Suprapubic skin (tissue), 4 donors: ENCODE measurements around the gene AKR1C8. TPM values are rescaled to one million over a fixed set of nuclear protein-coding genes. Genes with fewer than 3 reads are reported as not detected.
"Not testable (repeated sequence)": the region's sequence is repeated elsewhere in the genome, so short reads cannot be mapped to it uniquely, and the experiment has no call there.

Source experiments
- DNase-seq, 2 donors: peaks; one replicate each; pipeline ENCODE4 v3.0.0-alpha.2; 2019; ENCODE audit warnings: low spot score in 2 of 2
- H3K27ac ChIP-seq: fragments of 200-600 bp; sonication (generic); one replicate; pipeline ENCODE4 v1.5.1; 2019
- H3K27me3 ChIP-seq: fragments of 200-600 bp; sonication (generic); one replicate; pipeline ENCODE4 v1.5.1; 2019
- H3K36me3 ChIP-seq: fragments of 200-600 bp; sonication (generic); one replicate; pipeline ENCODE4 v1.5.1; 2019
- H3K4me1 ChIP-seq: fragments of 200-600 bp; sonication (generic); one replicate; pipeline ENCODE4 v1.5.1; 2019
- H3K4me3 ChIP-seq: fragments of 200-600 bp; sonication (generic); one replicate; pipeline ENCODE4 v1.5.1; 2019; ENCODE audit warnings: mild to moderate bottlenecking
- H3K9me3 ChIP-seq: fragments of 200-600 bp; sonication (generic); one replicate; pipeline ENCODE4 v1.5.1; 2019
- EP300 ChIP-seq: sonication (generic); formaldehyde crosslinking; IDR thresholded peaks from one replicate; pipeline ENCODE4 v1.6.1; 2017; ENCODE audit warnings: antibody characterized with exemption
- POLR2A ChIP-seq, 2 donors: fragments of 450-650 bp; IDR thresholded peaks; one replicate each; pipeline ENCODE4 v1.6.1; 2017; ENCODE audit warnings: antibody characterized with exemption in 2 of 2, mild to moderate bottlenecking in 2 of 2, moderate library complexity in 2 of 2
- POLR2AphosphoS5 ChIP-seq, 3 donors: sonication (generic); formaldehyde crosslinking; IDR thresholded peaks; one replicate each; pipeline ENCODE4 v1.6.1; 2017; ENCODE audit warnings: antibody characterized with exemption in 3 of 3
- WGBS: methylation state at CpG from one replicate; pipeline ENCODE4 v1.1.5; 2018; 5-methylcytosine and 5-hydroxymethylcytosine counted together
- total RNA-seq, 4 donors: library from RNA; depleted of rRNA; stranded (reverse); fragments of >200 nt; gene quantifications; one replicate each; pipeline ENCODE4 v1.1.0, GENCODE V29; 2016
- TF ChIP-seq, protein P1 (sequence below), 2 donors: fragments of 200-600 bp in 1 of 2; fragments of 450-650 bp in 1 of 2; sonication (generic) in 1 of 2; IDR thresholded peaks; one replicate each; pipeline ENCODE4 v1.5.1; 2016 to 2019; ENCODE audit warnings: antibody characterized with exemption in 2 of 2, mild to moderate bottlenecking in 1 of 2, moderate library complexity in 1 of 2

The AKR1C8 gene
- total RNA-seq, 4 donors from 2014 or later: not detected

DNA sequence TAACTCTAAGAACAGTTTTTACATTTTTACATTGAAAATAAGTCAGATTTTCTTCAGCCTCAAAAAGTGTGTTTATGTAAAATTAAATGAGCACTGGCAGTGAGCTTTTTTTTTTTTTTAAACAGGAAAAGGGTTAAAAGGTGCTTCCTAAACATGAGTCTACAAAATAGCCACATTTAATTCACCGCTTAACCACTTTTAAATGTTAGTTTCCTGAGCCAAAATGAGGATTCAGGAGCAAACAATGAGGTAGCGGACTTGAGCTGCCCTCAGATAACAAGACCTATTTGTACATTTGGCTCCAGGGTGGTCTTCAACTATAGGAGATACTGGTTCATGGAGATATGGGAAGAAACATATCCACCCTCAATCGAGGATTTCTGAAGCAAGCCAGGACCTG is 67.9 kb downstream of the AKR1C8 start:
- no peak for TF ChIP-seq EP300
- TF ChIP-seq POLR2AphosphoS5 (IDR thresholded peaks at IDR 0.05): no peak
- TF ChIP-seq, protein P1, sequence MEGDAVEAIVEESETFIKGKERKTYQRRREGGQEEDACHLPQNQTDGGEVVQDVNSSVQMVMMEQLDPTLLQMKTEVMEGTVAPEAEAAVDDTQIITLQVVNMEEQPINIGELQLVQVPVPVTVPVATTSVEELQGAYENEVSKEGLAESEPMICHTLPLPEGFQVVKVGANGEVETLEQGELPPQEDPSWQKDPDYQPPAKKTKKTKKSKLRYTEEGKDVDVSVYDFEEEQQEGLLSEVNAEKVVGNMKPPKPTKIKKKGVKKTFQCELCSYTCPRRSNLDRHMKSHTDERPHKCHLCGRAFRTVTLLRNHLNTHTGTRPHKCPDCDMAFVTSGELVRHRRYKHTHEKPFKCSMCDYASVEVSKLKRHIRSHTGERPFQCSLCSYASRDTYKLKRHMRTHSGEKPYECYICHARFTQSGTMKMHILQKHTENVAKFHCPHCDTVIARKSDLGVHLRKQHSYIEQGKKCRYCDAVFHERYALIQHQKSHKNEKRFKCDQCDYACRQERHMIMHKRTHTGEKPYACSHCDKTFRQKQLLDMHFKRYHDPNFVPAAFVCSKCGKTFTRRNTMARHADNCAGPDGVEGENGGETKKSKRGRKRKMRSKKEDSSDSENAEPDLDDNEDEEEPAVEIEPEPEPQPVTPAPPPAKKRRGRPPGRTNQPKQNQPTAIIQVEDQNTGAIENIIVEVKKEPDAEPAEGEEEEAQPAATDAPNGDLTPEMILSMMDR (IDR thresholded peaks at IDR 0.05): no peak
- no peak for TF ChIP-seq POLR2A (IDR thresholded peaks at IDR 0.05)
- Histone ChIP-seq H3K27ac (no peak overlapping the region), H3K27me3 (no peaks in the 10 kb centered on the region), H3K36me3 (no peaks in the 10 kb centered on the region), H3K4me3 (no peak overlapping the region), H3K4me1 (no peaks in the 10 kb centered on the region), H3K9me3 (no peaks in the 10 kb centered on the region)
- DNase-seq: no peak
- 62% methylated on average over 3 of the region's 3 CpGs for WGBS

DNA sequence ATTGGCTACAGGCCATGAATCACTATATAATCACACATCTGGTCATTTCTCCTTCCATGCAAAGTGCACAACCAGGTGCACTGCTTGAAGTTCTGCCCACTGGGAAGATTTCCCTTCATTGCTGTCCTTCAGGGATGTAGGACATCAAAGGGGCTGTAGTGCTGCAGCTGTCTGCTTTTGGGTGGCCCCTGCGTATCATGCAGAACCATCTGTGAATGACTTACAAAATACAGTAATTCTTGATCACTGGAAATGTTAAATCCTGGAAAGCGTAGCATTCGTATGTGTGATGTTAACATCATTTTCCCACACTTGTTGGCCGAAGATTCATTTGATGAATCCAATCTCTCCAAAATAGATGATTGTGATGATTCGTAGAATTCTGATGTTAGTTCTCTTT is 68.3 kb downstream of the AKR1C8 start:
- H3K9me3 ChIP-seq: no peaks in the 10 kb centered on the region
- no peak for DNase-seq
- TF ChIP-seq EP300: no peak
- TF ChIP-seq, protein P1 (IDR thresholded peaks at IDR 0.05): no peak
- TF ChIP-seq POLR2A (IDR thresholded peaks at IDR 0.05): no peak
- no peak for TF ChIP-seq POLR2AphosphoS5 (IDR thresholded peaks at IDR 0.05)
- WGBS: 79% methylated on average over 5 of the region's 5 CpGs
- H3K4me1 ChIP-seq: no peaks in the 10 kb centered on the region
- no peaks in the 10 kb centered on the region for H3K27me3 ChIP-seq
- H3K4me3 ChIP-seq: no peak overlapping the region
- no peak overlapping the region for H3K27ac ChIP-seq
- no peaks in the 10 kb centered on the region for H3K36me3 ChIP-seq

DNA sequence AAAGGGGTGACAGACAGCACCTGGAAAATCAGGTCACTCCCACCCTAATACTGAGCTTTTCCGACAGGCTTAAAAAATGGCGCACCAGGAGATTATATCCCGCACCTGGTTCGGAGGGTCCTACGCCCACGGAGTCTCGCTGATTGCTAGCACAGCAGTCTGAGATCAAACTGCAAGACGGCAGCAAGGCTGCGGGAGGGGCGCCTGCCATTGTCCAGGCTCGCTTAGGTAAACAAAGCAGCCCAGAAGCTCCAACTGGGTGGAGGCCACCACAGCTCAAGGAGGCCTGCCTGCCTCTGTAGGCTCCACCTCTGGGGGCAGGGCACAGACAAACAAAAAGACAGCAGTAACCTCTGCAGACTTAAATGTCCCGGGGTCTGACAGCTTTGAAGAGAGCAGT is 75.1 kb downstream of the AKR1C8 start:
- not testable (repeated sequence) for H3K27me3 ChIP-seq, H3K4me3 ChIP-seq, H3K27ac ChIP-seq, H3K4me1 ChIP-seq, DNase-seq, H3K9me3 ChIP-seq
- peaks cover 12% of the 10 kb centered on the region for H3K36me3 ChIP-seq
- WGBS: 95% methylated on average over 7 of the region's 12 CpGs

DNA sequence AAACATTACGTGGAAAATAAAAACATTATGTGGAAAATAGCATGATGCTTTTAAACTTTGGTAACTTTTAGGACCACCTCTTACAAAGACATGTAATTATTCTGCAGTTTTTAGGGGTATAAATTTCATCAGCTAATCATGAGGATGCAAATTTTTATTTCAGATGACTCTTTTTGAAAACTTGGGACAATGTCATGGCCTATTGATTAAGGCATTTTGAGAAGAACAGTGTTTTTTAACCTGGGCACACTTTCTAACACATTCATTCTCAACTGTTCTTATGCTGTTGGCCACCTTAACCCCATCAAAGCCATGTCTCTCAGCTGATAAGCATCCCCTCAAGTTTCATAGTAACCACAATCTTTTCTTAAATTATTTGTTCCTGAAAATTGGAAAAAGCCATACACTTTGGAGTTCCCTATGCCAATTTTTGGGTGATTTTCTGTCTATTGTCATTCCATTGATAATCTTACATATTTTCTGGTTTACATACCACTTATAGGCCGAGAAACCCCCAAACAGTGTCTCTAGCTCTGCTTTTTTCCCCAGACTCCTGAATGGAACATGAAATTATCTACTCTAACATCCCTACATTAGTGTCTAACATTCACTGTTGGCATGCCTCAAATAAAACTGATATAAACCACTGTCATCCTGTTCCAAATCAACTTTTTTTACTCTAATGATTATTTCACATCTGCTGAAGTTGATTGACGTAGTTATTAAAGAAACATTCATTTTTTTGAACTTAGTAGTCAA is 76.1 kb downstream of the AKR1C8 start:
- no peak for DNase-seq
- no peaks in the 10 kb centered on the region for H3K4me1 ChIP-seq
- no peak overlapping the region for H3K27ac ChIP-seq
- 43% methylated on average over 3 of the region's 3 CpGs for WGBS
- H3K36me3 ChIP-seq: peaks cover 15% of the 10 kb centered on the region
- TF ChIP-seq POLR2A (IDR thresholded peaks at IDR 0.05): no peak
- no peak for TF ChIP-seq EP300
- TF ChIP-seq POLR2AphosphoS5 (IDR thresholded peaks at IDR 0.05): no peak
- TF ChIP-seq, protein P1 (IDR thresholded peaks at IDR 0.05): no peak
- H3K27me3 ChIP-seq: no peaks in the 10 kb centered on the region
- H3K9me3 ChIP-seq: no peaks in the 10 kb centered on the region
- no peak overlapping the region for H3K4me3 ChIP-seq

DNA sequence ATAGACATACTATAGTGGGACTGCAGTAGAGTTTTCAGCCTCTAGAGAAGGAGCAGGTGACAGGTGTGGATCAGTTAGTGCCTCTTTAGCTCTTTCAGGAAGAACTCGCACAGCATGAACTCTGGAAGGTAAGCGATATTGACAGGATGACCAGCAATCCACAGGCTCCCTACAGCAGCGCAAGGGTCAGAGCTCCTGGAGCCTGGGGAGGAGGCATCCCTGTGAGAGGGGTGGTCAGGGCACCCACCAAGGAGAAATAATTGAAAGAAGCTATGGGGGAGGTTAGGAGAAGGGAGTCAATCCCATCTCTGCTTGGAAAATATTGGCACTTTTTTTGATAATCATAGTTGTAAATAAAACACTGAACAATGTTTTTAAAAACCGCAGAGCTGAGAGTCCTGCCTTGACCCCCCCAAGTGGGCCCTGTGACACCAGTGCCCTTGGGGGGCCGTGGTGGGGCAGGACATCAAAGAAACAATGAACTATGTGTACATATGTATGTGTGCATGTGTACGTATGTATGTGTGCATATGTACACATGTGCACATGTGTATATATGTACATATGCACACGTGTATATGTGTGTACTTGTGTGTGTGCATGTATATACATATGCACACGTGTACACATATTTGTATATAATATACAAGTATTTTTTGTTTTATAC is 77.0 kb downstream of the AKR1C8 start:
- H3K9me3 ChIP-seq: no peaks in the 10 kb centered on the region
- H3K27ac ChIP-seq: no peak overlapping the region
- H3K4me3 ChIP-seq: no peak overlapping the region
- 60% methylated on average over 8 of the region's 8 CpGs for WGBS
- no peaks in the 10 kb centered on the region for H3K27me3 ChIP-seq
- DNase-seq: no peak
- no peaks in the 10 kb centered on the region for H3K4me1 ChIP-seq
- peaks cover 19% of the 10 kb centered on the region for H3K36me3 ChIP-seq
- TF ChIP-seq POLR2AphosphoS5 (IDR thresholded peaks at IDR 0.05): no peak
- no peak for TF ChIP-seq EP300
- TF ChIP-seq, protein P1 (IDR thresholded peaks at IDR 0.05): no peak
- no peak for TF ChIP-seq POLR2A (IDR thresholded peaks at IDR 0.05)
